OCI-LY7 (cell line): ENCODE measurements around the gene TRIM50.
"Not testable (repeated sequence)": the region's sequence is repeated elsewhere in the genome, so short reads cannot be mapped to it uniquely, and the experiment has no call there.

ENCODE experiments used
- EZH2phosphoT487 ChIP-seq: fragments of 200-600 bp; sonication (generic); IDR thresholded peaks from 2 replicates; pipeline ENCODE4 v1.6.1; 2018; ENCODE audit warnings: low read depth, borderline replicate concordance, mild to moderate bottlenecking, mixed run types, antibody characterized with exemption, low read length, moderate library complexity, mixed read lengths
- TF ChIP-seq, protein P1 (sequence below): fragments of 200-600 bp; sonication (generic); conservative IDR thresholded peaks from 2 replicates; pipeline ENCODE4 v1.5.1; 2014; ENCODE audit warnings: mild to moderate bottlenecking, antibody characterized with exemption, low read length, moderate library complexity, mixed read lengths

- TF ChIP-seq, protein P1, sequence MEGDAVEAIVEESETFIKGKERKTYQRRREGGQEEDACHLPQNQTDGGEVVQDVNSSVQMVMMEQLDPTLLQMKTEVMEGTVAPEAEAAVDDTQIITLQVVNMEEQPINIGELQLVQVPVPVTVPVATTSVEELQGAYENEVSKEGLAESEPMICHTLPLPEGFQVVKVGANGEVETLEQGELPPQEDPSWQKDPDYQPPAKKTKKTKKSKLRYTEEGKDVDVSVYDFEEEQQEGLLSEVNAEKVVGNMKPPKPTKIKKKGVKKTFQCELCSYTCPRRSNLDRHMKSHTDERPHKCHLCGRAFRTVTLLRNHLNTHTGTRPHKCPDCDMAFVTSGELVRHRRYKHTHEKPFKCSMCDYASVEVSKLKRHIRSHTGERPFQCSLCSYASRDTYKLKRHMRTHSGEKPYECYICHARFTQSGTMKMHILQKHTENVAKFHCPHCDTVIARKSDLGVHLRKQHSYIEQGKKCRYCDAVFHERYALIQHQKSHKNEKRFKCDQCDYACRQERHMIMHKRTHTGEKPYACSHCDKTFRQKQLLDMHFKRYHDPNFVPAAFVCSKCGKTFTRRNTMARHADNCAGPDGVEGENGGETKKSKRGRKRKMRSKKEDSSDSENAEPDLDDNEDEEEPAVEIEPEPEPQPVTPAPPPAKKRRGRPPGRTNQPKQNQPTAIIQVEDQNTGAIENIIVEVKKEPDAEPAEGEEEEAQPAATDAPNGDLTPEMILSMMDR: not testable (repeated sequence)
- not testable (repeated sequence) for TF ChIP-seq EZH2phosphoT487
These were observed 433 bp downstream of the TRIM50 start for GRCh38 chr7:73327449-73327848.
